ENCODE measurements around the gene COL15A1. TPM values are rescaled to one million over a fixed set of nuclear protein-coding genes. Genes with fewer than 3 reads are reported as not detected.

COL15A1 gene
- total RNA-seq, 2 donors from 2014 or later, result 0.11 to 0.82 TPM

DNA sequence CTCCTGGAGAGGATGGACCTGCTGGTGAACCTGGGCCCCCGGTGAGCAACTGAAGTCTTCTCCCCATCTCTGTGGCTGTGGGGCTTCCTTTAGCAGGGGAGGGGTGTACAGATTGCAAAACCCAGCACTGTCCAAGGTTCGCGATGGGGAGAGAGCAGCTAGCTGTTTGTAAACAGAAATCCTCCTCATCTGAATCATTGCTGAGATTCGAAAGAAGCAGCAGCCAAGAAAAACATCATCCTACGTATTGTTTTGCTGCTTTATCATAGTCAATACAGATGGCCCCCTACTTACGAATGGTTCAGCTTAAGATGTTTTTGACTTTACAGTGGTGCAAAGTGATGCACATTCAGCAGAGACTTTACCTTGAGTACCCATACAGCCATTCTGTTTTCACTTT, 81.3 kb downstream of the COL15A1 start:
- Mint-ChIP-seq H3K9me3 (no peaks in the 10 kb centered on the region), H3K36me3 (ENCODE audit: low read depth) (no peaks in the 10 kb centered on the region), H3K27me3 (no peaks in the 10 kb centered on the region), H3K4me3 (no peak overlapping the region), H3K4me1 (peaks cover 6% of the 10 kb centered on the region), H3K27ac (no peak overlapping the region)
- ATAC-seq (replicated peaks), result no peak

DNA sequence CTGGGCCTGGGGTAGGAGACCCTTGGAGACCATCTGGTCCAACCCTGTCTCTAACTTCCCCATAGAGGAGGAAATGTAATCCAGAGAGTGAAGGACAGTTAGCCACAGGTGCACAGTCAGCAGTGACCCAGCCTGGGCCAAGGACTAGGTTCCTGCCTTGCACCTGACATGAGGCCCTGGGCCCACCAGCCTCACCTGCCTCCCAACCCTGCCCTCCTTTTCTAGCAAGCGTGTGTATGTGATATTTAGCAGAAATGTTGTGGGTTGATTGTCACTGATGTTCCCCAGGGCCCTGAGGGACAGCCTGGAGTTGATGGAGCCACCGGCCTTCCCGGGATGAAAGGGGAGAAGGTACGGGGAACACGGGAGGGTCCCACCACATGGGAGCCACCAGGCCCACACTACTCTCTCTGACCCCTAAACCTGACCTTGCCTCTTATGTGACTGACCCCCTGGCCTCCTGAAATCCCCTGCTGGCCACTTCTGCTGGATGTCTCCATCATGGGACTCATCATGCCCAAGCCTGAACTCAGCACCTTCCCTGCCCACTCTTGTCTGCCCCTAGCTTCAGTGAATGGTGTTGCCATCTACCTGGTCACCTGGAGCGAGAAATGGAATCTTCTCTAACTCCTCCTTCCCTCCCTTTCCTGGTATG, 82.0 kb downstream of the COL15A1 start:
- no peak overlapping the region for H3K4me3 Mint-ChIP-seq
- H3K4me1 Mint-ChIP-seq, result peaks cover 6% of the 10 kb centered on the region
- no peak for ATAC-seq (replicated peaks)
- no peaks in the 10 kb centered on the region for H3K36me3 Mint-ChIP-seq (ENCODE audit: low read depth)
- H3K27me3 Mint-ChIP-seq, result no peaks in the 10 kb centered on the region
- no peaks in the 10 kb centered on the region for H3K9me3 Mint-ChIP-seq
- no peak overlapping the region for H3K27ac Mint-ChIP-seq

- Mint-ChIP-seq H3K27ac (no peak overlapping the region), H3K36me3 (ENCODE audit: low read depth) (no peaks in the 10 kb centered on the region), H3K4me1 (peaks cover 6% of the 10 kb centered on the region), H3K9me3 (no peaks in the 10 kb centered on the region), H3K4me3 (no peak overlapping the region), H3K27me3 (no peaks in the 10 kb centered on the region)
- no peak for ATAC-seq (replicated peaks)
Measured at GRCh38 chr9:99026271-99026955, 82.7 kb downstream of the COL15A1 start.

DNA sequence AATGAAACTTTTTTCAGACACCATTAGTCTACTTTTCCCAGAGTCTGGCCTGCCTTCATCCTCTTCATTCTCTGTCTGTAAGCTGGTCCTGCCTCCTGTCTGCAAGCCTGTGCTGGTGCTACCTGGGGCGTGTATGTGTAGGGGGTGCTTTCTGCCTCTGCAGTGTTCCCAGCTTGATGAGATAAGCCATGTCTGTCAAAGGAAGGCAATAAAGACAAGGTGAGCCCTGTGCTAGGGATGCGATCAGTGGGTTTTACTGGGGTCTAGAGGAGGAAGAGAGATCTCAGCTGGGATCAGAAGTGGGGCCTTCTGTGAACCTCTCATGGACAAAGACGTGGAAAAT, 83.2 kb downstream of the COL15A1 start:
- Mint-ChIP-seq H3K27ac (no peak overlapping the region), H3K4me1 (peaks cover 6% of the 10 kb centered on the region), H3K27me3 (no peaks in the 10 kb centered on the region), H3K36me3 (ENCODE audit: low read depth) (no peaks in the 10 kb centered on the region), H3K4me3 (no peak overlapping the region), H3K9me3 (no peaks in the 10 kb centered on the region)
- no peak for ATAC-seq (replicated peaks)

GRCh38 chr9:99027443-99027842, 83.7 kb downstream of the COL15A1 start:
- H3K9me3 Mint-ChIP-seq, result no peaks in the 10 kb centered on the region
- H3K27me3 Mint-ChIP-seq, result no peaks in the 10 kb centered on the region
- no peaks in the 10 kb centered on the region for H3K36me3 Mint-ChIP-seq (ENCODE audit: low read depth)
- peaks cover 6% of the 10 kb centered on the region for H3K4me1 Mint-ChIP-seq
- H3K4me3 Mint-ChIP-seq, result no peak overlapping the region
- H3K27ac Mint-ChIP-seq, result no peak overlapping the region
- ATAC-seq (replicated peaks), result no peak

DNA sequence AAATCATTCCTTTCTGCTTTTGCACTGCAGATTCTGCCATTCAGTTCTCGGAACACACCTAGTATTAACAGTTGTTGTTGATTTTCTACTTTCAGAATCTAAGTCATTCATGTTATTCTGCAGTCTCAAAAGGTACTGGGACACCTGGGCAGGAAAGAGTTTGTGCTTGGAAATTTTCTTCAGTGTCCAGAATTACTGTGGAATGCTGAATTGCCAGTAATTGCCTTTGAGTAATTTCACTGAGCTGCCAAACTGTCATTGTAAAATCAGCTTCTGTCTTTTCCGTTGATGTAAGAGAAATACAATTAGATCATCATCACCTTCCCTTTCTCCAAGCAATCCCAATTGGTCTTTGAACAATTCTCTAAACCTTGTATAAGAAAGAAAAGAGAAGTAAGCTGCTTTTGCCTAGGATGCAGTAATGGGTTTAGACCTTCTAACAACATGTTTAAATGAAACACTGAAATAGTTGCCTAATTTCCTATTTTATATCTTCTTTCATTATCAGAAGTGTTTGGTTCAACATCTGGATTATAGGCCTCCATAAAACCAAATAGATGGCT, 85.5 kb downstream of the COL15A1 start:
- no peaks in the 10 kb centered on the region for H3K36me3 Mint-ChIP-seq (ENCODE audit: low read depth)
- ATAC-seq (replicated peaks), result no peak
- no peaks in the 10 kb centered on the region for H3K9me3 Mint-ChIP-seq
- H3K27me3 Mint-ChIP-seq, result no peaks in the 10 kb centered on the region
- H3K27ac Mint-ChIP-seq, result no peak overlapping the region
- H3K4me3 Mint-ChIP-seq, result no peak overlapping the region
- H3K4me1 Mint-ChIP-seq, result peaks cover 11% of the 10 kb centered on the region

- Mint-ChIP-seq H3K4me1 (peaks cover 16% of the 10 kb centered on the region), H3K4me3 (no peak overlapping the region), H3K9me3 (no peaks in the 10 kb centered on the region), H3K36me3 (ENCODE audit: low read depth) (no peaks in the 10 kb centered on the region), H3K27ac (no peak overlapping the region), H3K27me3 (no peaks in the 10 kb centered on the region)
- no peak for ATAC-seq (replicated peaks)
Measured at GRCh38 chr9:99030092-99030511, 86.4 kb downstream of the COL15A1 start.

DNA sequence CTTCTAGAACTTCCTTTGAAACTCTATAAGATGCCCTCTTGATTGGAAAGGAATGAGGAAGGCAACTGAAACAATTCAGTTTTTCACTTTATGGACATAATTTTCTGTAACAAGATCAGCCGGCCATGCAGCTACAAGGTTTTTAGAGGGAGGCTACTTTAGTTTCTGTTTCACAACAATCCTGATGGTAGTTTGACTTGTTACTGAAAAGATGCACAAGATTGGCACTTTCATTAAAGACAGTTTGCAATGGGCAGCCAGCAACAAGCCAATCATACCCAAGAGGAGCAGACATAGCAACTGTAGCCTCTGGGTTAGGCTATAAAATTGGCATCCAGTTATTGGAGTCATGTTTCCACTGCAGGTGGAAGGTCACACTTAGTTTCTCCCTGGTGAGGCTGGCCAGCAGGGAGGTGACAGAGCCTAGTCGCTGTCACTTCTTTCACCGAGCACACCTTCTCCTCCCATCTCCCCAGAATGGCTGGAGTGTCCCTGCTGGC, 87.0 kb downstream of the COL15A1 start:
- Mint-ChIP-seq H3K36me3 (ENCODE audit: low read depth) (no peaks in the 10 kb centered on the region), H3K9me3 (no peaks in the 10 kb centered on the region), H3K4me3 (no peak overlapping the region), H3K4me1 (peaks cover 19% of the 10 kb centered on the region), H3K27me3 (no peaks in the 10 kb centered on the region), H3K27ac (no peak overlapping the region)
- ATAC-seq (replicated peaks), result no peak

- no peak overlapping the region for H3K4me3 Mint-ChIP-seq
- no peaks in the 10 kb centered on the region for H3K9me3 Mint-ChIP-seq
- no peaks in the 10 kb centered on the region for H3K36me3 Mint-ChIP-seq (ENCODE audit: low read depth)
- no peaks in the 10 kb centered on the region for H3K27me3 Mint-ChIP-seq
- H3K4me1 Mint-ChIP-seq, result peaks cover 21% of the 10 kb centered on the region
- no peak overlapping the region for H3K27ac Mint-ChIP-seq
- no peak for ATAC-seq (replicated peaks)
Measured at GRCh38 chr9:99031319-99031718, 87.6 kb downstream of the COL15A1 start.

DNA sequence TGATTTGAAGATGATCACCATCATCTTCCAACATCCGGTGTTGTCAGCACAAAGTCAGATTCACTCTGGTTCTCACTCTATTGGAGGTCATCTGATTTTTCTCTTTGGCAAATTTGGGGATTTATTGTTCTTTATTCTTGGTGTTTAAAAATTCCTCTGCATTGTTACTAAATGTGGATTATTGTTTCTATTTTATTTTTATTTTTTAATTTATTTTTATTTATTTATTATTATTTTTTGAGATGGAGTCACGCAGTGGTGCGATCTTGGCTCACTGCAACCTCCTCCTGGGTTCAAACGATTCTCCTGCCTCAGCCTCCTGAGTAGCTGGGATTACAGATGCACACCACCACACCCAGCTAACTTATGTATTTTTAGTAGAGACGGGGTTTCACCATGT, 88.3 kb downstream of the COL15A1 start:
- no peaks in the 10 kb centered on the region for H3K36me3 Mint-ChIP-seq (ENCODE audit: low read depth)
- H3K9me3 Mint-ChIP-seq, result no peaks in the 10 kb centered on the region
- no peaks in the 10 kb centered on the region for H3K27me3 Mint-ChIP-seq
- ATAC-seq (replicated peaks), result no peak
- peaks cover 16% of the 10 kb centered on the region for H3K4me1 Mint-ChIP-seq
- H3K27ac Mint-ChIP-seq, result no peak overlapping the region
- H3K4me3 Mint-ChIP-seq, result no peak overlapping the region

- H3K27me3 Mint-ChIP-seq, result peaks cover 4% of the 10 kb centered on the region
- H3K9me3 Mint-ChIP-seq, result no peaks in the 10 kb centered on the region
- peaks cover 23% of the 10 kb centered on the region for H3K4me1 Mint-ChIP-seq
- no peak overlapping the region for H3K27ac Mint-ChIP-seq
- no peaks in the 10 kb centered on the region for H3K36me3 Mint-ChIP-seq (ENCODE audit: low read depth)
- ATAC-seq (replicated peaks), result no peak
- no peak overlapping the region for H3K4me3 Mint-ChIP-seq
Measured at GRCh38 chr9:99034149-99034548, 90.4 kb downstream of the COL15A1 start.

GRCh38 chr9:99035313-99035712, 91.6 kb downstream of the COL15A1 start:
- Mint-ChIP-seq H3K36me3 (ENCODE audit: low read depth) (no peaks in the 10 kb centered on the region), H3K9me3 (no peaks in the 10 kb centered on the region), H3K27me3 (peaks cover 4% of the 10 kb centered on the region), H3K4me1 (peaks cover 23% of the 10 kb centered on the region), H3K4me3 (no peak overlapping the region), H3K27ac (no peak overlapping the region)
- ATAC-seq (replicated peaks), result no peak

GRCh38 chr9:99037769-99038483, 94.2 kb downstream of the COL15A1 start:
- H3K4me1 Mint-ChIP-seq, result peaks cover 26% of the 10 kb centered on the region

GRCh38 chr9:99038484-99038820, 94.7 kb downstream of the COL15A1 start:
- H3K9me3 Mint-ChIP-seq, result no peaks in the 10 kb centered on the region
- no peak overlapping the region for H3K4me3 Mint-ChIP-seq
- peaks cover 4% of the 10 kb centered on the region for H3K27me3 Mint-ChIP-seq
- H3K4me1 Mint-ChIP-seq, result peaks cover 26% of the 10 kb centered on the region
- no peak for ATAC-seq (replicated peaks)
- H3K36me3 Mint-ChIP-seq (ENCODE audit: low read depth), result no peaks in the 10 kb centered on the region
- no peak overlapping the region for H3K27ac Mint-ChIP-seq

More at GRCh38 chr9:99037769-99038483, 94.2 kb downstream of the COL15A1 start:
- Mint-ChIP-seq H3K27me3 (peaks cover 4% of the 10 kb centered on the region), H3K27ac (no peak overlapping the region), H3K4me3 (no peak overlapping the region), H3K9me3 (no peaks in the 10 kb centered on the region), H3K36me3 (ENCODE audit: low read depth) (no peaks in the 10 kb centered on the region)
- no peak for ATAC-seq (replicated peaks)
